ENCODE data around the gene ITPR1. TPM values are rescaled to one million over a fixed set of nuclear protein-coding genes. Genes with fewer than 3 reads are reported as not detected.
A peak's percentile ranks its signal among the peaks of the same experiment; 100 is the strongest.
"Not testable (repeated sequence)": the region's sequence is repeated elsewhere in the genome, so short reads cannot be mapped to it uniquely, and the experiment has no call there.

The ITPR1 gene
- total RNA-seq, 2 experiments from 2014 or later = 74.3 to 76.2 TPM

GRCh38 chr3:4581124-4581424 lies 87.9 kb downstream of the ITPR1 start:
- Mint-ChIP-seq H3K4me3 (no peak overlapping the region), H3K36me3 (peaks cover 3% of the 10 kb centered on the region), H3K9me3 (no peaks in the 10 kb centered on the region), H3K4me1 (peaks cover 19% of the 10 kb centered on the region), H3K27ac (no peak overlapping the region), H3K27me3 (no peaks in the 10 kb centered on the region)
- POLR2A ChIA-PET = no interaction called here
- DNase-seq (no peak), ATAC-seq (ENCODE audit: low read depth) (no peak)

- Mint-ChIP-seq H3K9me3 (no peaks in the 10 kb centered on the region), H3K4me1 (peaks cover 20% of the 10 kb centered on the region), H3K27me3 (no peaks in the 10 kb centered on the region), H3K27ac (no peak overlapping the region), H3K36me3 (peaks cover 3% of the 10 kb centered on the region), H3K4me3 (no peak overlapping the region)
- no peak for DNase-seq
- POLR2A ChIA-PET = no interaction called here
- ATAC-seq (ENCODE audit: low read depth) = no peak
Measured at GRCh38 chr3:4581498-4581897, 88.3 kb downstream of the ITPR1 start.

GRCh38 chr3:4581920-4582611 lies 88.9 kb downstream of the ITPR1 start:
- Mint-ChIP-seq H3K9me3 (no peaks in the 10 kb centered on the region), H3K27ac (no peak overlapping the region), H3K4me3 (no peak overlapping the region), H3K4me1 (peaks cover 23% of the 10 kb centered on the region), H3K36me3 (peaks cover 3% of the 10 kb centered on the region), H3K27me3 (no peaks in the 10 kb centered on the region)
- no peak for DNase-seq
- ATAC-seq (ENCODE audit: low read depth) = no peak
- POLR2A ChIA-PET = no interaction called here

- peaks cover 26% of the 10 kb centered on the region for H3K4me1 Mint-ChIP-seq
- H3K27me3 Mint-ChIP-seq = no peaks in the 10 kb centered on the region
- ATAC-seq (ENCODE audit: low read depth) (no peak), DNase-seq (no peak)
- H3K9me3 Mint-ChIP-seq = no peaks in the 10 kb centered on the region
- POLR2A ChIA-PET = no interaction called here
- H3K4me3 Mint-ChIP-seq = no peak overlapping the region
- H3K36me3 Mint-ChIP-seq = peaks cover 3% of the 10 kb centered on the region
- no peak overlapping the region for H3K27ac Mint-ChIP-seq
Measured at GRCh38 chr3:4582624-4583023, 89.5 kb downstream of the ITPR1 start.

GRCh38 chr3:4583416-4583815 lies 90.3 kb downstream of the ITPR1 start:
- Mint-ChIP-seq H3K27ac (no peak overlapping the region), H3K9me3 (no peaks in the 10 kb centered on the region), H3K36me3 (peaks cover 3% of the 10 kb centered on the region), H3K27me3 (no peaks in the 10 kb centered on the region), H3K4me3 (no peak overlapping the region), H3K4me1 (peaks cover 32% of the 10 kb centered on the region)
- DNase-seq (no peak), ATAC-seq (ENCODE audit: low read depth) (no peak)
- POLR2A ChIA-PET = interaction anchor here (2.1 kb wide), 1 partner anchor 90 kb away, joined by 10 read pairs; the partner anchor contains the start of gene ITPR1

GRCh38 chr3:4584456-4585249 lies 91.5 kb downstream of the ITPR1 start:
- POLR2A ChIA-PET = interaction anchor here (1.1 to 2.1 kb wide), 2 partner anchors 92 to 234 kb away, joined by 4 to 10 read pairs; partner anchors contain the start of gene ITPR1
- Mint-ChIP-seq H3K9me3 (no peaks in the 10 kb centered on the region), H3K4me1 (peaks cover 37% of the 10 kb centered on the region), H3K27ac (peak overlapping the region; percentile 91), H3K36me3 (peaks cover 3% of the 10 kb centered on the region), H3K4me3 (peak overlapping the region; percentile 88), H3K27me3 (no peaks in the 10 kb centered on the region)
- DNase-seq (no peak), ATAC-seq (ENCODE audit: low read depth) (peak; percentile 51)

- POLR2A ChIA-PET = interaction anchor here (0.6 kb wide), 1 partner anchor 197 kb away, joined by 3 read pairs; no protein-coding TSS in a partner anchor
- Mint-ChIP-seq H3K27ac (no peak overlapping the region), H3K36me3 (peaks cover 9% of the 10 kb centered on the region), H3K27me3 (no peaks in the 10 kb centered on the region), H3K4me1 (peaks cover 42% of the 10 kb centered on the region), H3K9me3 (peaks cover 3% of the 10 kb centered on the region), H3K4me3 (no peak overlapping the region)
- ATAC-seq (ENCODE audit: low read depth) (no peak), DNase-seq (no peak)
Measured at GRCh38 chr3:4586381-4586780, 93.2 kb downstream of the ITPR1 start.

DNA sequence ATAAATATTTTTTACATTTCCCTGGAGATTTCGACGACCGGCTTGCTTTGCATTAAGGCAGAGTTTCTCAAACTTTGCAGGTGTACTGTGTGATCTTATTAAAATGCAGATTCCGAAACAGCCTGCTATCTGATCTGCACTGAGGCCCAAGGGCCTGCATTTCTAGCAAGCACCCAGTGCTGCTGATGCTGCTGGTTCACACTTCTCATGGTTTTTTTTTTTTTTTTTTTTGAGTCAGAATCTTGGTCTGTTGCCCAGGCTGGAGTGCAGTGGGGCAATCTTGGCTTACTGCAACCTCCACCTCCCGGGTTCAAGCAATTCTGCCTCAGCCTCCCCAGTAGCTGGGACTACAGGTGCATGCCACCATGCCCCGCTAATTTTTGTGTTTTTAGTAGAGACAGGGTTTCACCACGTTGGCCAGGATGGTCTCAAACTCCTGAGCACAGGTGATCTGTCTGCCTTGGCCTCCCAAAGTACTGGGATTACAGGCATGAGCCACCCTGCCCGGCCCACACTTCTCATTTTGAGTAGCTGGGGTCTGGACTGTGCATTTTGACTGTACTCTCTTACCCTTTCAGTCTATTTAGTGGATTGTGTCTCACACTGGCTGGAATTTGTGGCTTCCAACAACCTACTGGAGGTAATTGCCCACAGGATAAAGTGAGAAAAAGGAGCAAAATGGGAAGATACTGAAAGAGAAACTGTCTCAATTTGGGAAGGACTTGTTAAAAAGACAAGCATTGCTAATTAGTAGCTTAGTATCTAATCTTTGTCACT lies 94.1 kb downstream of the ITPR1 start:
- Mint-ChIP-seq H3K27ac (no peak overlapping the region), H3K4me3 (no peak overlapping the region), H3K4me1 (peaks cover 40% of the 10 kb centered on the region), H3K27me3 (no peaks in the 10 kb centered on the region), H3K9me3 (peaks cover 3% of the 10 kb centered on the region), H3K36me3 (peaks cover 11% of the 10 kb centered on the region)
- POLR2A ChIA-PET = no interaction called here
- no peak for ATAC-seq (ENCODE audit: low read depth)
- DNase-seq = no peak

DNA sequence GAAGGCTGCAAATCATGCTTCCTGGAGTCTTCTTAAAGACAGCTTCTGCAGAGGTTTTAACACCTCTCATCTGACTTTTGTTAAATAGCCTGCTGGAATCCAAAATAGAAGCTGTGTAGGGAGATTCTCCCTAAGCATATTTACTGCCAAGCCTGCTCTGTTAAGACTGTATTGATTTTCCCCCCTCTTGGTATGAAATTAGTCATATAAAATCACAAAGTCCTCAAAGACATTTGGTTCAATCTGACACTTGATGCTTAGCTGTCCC lies 94.6 kb downstream of the ITPR1 start:
- peaks cover 11% of the 10 kb centered on the region for H3K36me3 Mint-ChIP-seq
- H3K9me3 Mint-ChIP-seq = peaks cover 3% of the 10 kb centered on the region
- no peak for ATAC-seq (ENCODE audit: low read depth)
- H3K27me3 Mint-ChIP-seq = no peaks in the 10 kb centered on the region
- POLR2A ChIA-PET = no interaction called here
- no peak for DNase-seq
- peaks cover 39% of the 10 kb centered on the region for H3K4me1 Mint-ChIP-seq
- H3K27ac Mint-ChIP-seq = no peak overlapping the region
- H3K4me3 Mint-ChIP-seq = no peak overlapping the region

GRCh38 chr3:4588466-4588865 lies 95.3 kb downstream of the ITPR1 start:
- peaks cover 37% of the 10 kb centered on the region for H3K4me1 Mint-ChIP-seq
- H3K36me3 Mint-ChIP-seq = peaks cover 11% of the 10 kb centered on the region
- no peak for DNase-seq
- peaks cover 3% of the 10 kb centered on the region for H3K9me3 Mint-ChIP-seq
- POLR2A ChIA-PET = no interaction called here
- ATAC-seq (ENCODE audit: low read depth) = no peak
- no peak overlapping the region for H3K4me3 Mint-ChIP-seq
- H3K27ac Mint-ChIP-seq = no peak overlapping the region
- no peaks in the 10 kb centered on the region for H3K27me3 Mint-ChIP-seq

DNA sequence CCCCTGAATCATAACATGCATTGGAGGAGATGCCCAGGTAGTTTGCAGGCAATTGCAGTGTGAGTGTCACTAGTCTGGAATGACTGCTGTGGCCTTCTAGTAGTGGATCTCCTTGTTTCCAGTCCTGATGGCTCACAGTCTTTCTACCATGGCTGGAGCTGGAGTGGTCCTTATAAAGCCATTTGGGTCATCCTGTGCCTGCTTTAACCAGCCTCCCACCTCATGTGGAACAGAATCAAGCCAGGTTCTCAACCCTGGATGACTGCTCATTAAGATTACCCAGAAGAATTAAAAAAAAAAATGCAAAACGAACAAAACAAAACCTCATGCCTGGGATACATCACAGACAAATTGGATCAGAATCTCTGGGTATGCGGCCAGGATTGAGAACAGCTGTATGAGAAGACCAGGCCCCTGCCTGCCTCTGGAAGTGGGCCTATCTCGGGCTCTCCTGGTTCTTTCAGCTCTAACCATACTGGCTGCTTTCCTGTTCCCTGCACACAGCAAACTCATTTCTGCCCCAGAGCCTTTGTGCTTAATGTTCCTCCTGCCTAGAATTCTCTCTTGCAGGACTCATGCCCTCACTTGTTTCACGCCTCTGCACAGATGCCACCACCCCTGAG lies 96.4 kb downstream of the ITPR1 start:
- DNase-seq (no peak), ATAC-seq (ENCODE audit: low read depth) (no peak)
- Mint-ChIP-seq H3K27me3 (no peaks in the 10 kb centered on the region), H3K9me3 (peaks cover 3% of the 10 kb centered on the region), H3K4me3 (no peak overlapping the region), H3K27ac (no peak overlapping the region), H3K36me3 (peaks cover 14% of the 10 kb centered on the region), H3K4me1 (peaks cover 30% of the 10 kb centered on the region)
- POLR2A ChIA-PET = no interaction called here

- H3K27me3 Mint-ChIP-seq; POLR2A ChIA-PET; DNase-seq; ATAC-seq (ENCODE audit: low read depth); H3K9me3 Mint-ChIP-seq; H3K4me3 Mint-ChIP-seq; H3K27ac Mint-ChIP-seq: not testable (repeated sequence)
- H3K4me1 Mint-ChIP-seq = peaks cover 27% of the 10 kb centered on the region
- H3K36me3 Mint-ChIP-seq = peaks cover 13% of the 10 kb centered on the region
Measured at GRCh38 chr3:4590849-4591248, 97.7 kb downstream of the ITPR1 start.

GRCh38 chr3:4591669-4592068 lies 98.5 kb downstream of the ITPR1 start:
- no peak for ATAC-seq (ENCODE audit: low read depth)
- peaks cover 3% of the 10 kb centered on the region for H3K9me3 Mint-ChIP-seq
- H3K36me3 Mint-ChIP-seq = peaks cover 13% of the 10 kb centered on the region
- POLR2A ChIA-PET = no interaction called here
- H3K4me3 Mint-ChIP-seq = no peak overlapping the region
- DNase-seq = no peak
- H3K4me1 Mint-ChIP-seq = peaks cover 24% of the 10 kb centered on the region
- no peaks in the 10 kb centered on the region for H3K27me3 Mint-ChIP-seq
- no peak overlapping the region for H3K27ac Mint-ChIP-seq

Data from activated naive CD8-positive, alpha-beta T cell treated with anti-CD3 and anti-CD28 coated beads, Interleukin-2, amount 10 ng/mL, durations not matched to agents 7 days and 5 days (primary cell).